ENCODE data around the gene SIGLEC10.
"Not testable (repeated sequence)": the region's sequence is repeated elsewhere in the genome, so short reads cannot be mapped to it uniquely, and the experiment has no call there.

Gene SIGLEC10

GRCh38 chr19:51415187-51415586 lies 2.3 kb downstream of the SIGLEC10 start:
- no peaks in the 10 kb centered on the region for H3K9me3 Mint-ChIP-seq
- no peak overlapping the region for H3K27ac Mint-ChIP-seq
- TF ChIP-seq CTCF (IDR thresholded peaks at IDR 0.05; ENCODE audit: unreplicated experiment in 3 of 3): no peak
- H3K36me3 Mint-ChIP-seq (ENCODE audit: low read depth): no peaks in the 10 kb centered on the region
- H3K4me1 Mint-ChIP-seq: no peaks in the 10 kb centered on the region
- H3K4me3 Mint-ChIP-seq: no peak overlapping the region
- peaks cover 10% of the 10 kb centered on the region for H3K27me3 Mint-ChIP-seq (ENCODE audit: low read depth)

GRCh38 chr19:51410950-51411748 lies 6.3 kb downstream of the SIGLEC10 start:
- H3K4me1 Mint-ChIP-seq: no peaks in the 10 kb centered on the region
- H3K27ac Mint-ChIP-seq: no peak overlapping the region
- no peaks in the 10 kb centered on the region for H3K9me3 Mint-ChIP-seq
- TF ChIP-seq CTCF (IDR thresholded peaks at IDR 0.05; ENCODE audit: unreplicated experiment in 3 of 3): no peak
- no peak overlapping the region for H3K4me3 Mint-ChIP-seq
- no peaks in the 10 kb centered on the region for H3K27me3 Mint-ChIP-seq (ENCODE audit: low read depth)
- H3K36me3 Mint-ChIP-seq (ENCODE audit: low read depth): no peaks in the 10 kb centered on the region

GRCh38 chr19:51407511-51408131 lies 9.8 kb downstream of the SIGLEC10 start:
- H3K4me1 Mint-ChIP-seq: no peaks in the 10 kb centered on the region
- no peaks in the 10 kb centered on the region for H3K27me3 Mint-ChIP-seq (ENCODE audit: low read depth)
- no peak overlapping the region for H3K27ac Mint-ChIP-seq
- H3K9me3 Mint-ChIP-seq: peaks cover 11% of the 10 kb centered on the region
- peak; percentile 15 to 35 (median 28) for TF ChIP-seq CTCF (IDR thresholded peaks at IDR 0.05; ENCODE audit: unreplicated experiment in 3 of 3)
- no peak overlapping the region for H3K4me3 Mint-ChIP-seq
- peaks cover 10% of the 10 kb centered on the region for H3K36me3 Mint-ChIP-seq (ENCODE audit: low read depth)

- H3K4me3 Mint-ChIP-seq: no peak overlapping the region
- peaks cover 7% of the 10 kb centered on the region for H3K4me1 Mint-ChIP-seq
- TF ChIP-seq CTCF (IDR thresholded peaks at IDR 0.05; ENCODE audit: unreplicated experiment in 3 of 3): no peak
- H3K36me3 Mint-ChIP-seq (ENCODE audit: low read depth): peaks cover 22% of the 10 kb centered on the region
- H3K27ac Mint-ChIP-seq: no peak overlapping the region
- no peaks in the 10 kb centered on the region for H3K27me3 Mint-ChIP-seq (ENCODE audit: low read depth)
- peaks cover 26% of the 10 kb centered on the region for H3K9me3 Mint-ChIP-seq
Measured at GRCh38 chr19:51402117-51402516, 15.3 kb downstream of the SIGLEC10 start.

GRCh38 chr19:51399936-51400335 lies 17.5 kb downstream of the SIGLEC10 start:
- not testable (repeated sequence) for H3K4me3 Mint-ChIP-seq; H3K4me1 Mint-ChIP-seq; H3K27ac Mint-ChIP-seq; H3K27me3 Mint-ChIP-seq (ENCODE audit: low read depth)
- H3K9me3 Mint-ChIP-seq: peaks cover 26% of the 10 kb centered on the region
- H3K36me3 Mint-ChIP-seq (ENCODE audit: low read depth): peaks cover 22% of the 10 kb centered on the region

GRCh38 chr19:51399231-51399630 lies 18.2 kb downstream of the SIGLEC10 start:
- Mint-ChIP-seq H3K27me3 (ENCODE audit: low read depth) (no peaks in the 10 kb centered on the region), H3K27ac (no peak overlapping the region), H3K4me3 (no peak overlapping the region), H3K9me3 (peaks cover 26% of the 10 kb centered on the region), H3K4me1 (peaks cover 11% of the 10 kb centered on the region), H3K36me3 (ENCODE audit: low read depth) (peaks cover 22% of the 10 kb centered on the region)
- TF ChIP-seq CTCF (IDR thresholded peaks at IDR 0.05; ENCODE audit: unreplicated experiment in 3 of 3): no peak

Data from nephron (organoid).